Measurements from ENCODE around the gene GAGE12D. TPM values are rescaled to one million over a fixed set of nuclear protein-coding genes. Genes with fewer than 3 reads are reported as not detected.
"Not testable (repeated sequence)": the region's sequence is repeated elsewhere in the genome, so short reads cannot be mapped to it uniquely, and the experiment has no call there.

Gene GAGE12D
- polyA plus RNA-seq, 3 donors, result not detected

DNA sequence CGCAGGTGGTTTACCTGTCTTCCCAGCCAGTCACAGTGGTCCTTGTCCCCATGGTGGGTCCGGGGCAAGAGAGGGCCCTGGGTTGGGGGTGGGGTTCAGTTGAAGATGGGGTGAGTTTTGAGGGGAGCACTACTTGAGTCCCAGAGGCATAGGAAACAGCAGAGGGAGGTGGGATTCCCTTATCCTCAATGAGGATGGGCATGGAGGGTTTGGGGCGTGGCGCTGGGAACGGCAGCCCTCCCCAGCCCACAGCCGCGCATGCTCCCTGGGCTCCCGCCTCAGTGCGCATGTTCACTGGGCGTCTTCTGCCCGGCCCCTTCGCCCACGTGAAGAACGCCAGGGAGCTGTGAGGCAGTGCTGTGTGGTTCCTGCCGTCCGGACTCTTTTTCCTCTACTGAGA lies 47.7 kb downstream of the GAGE12D start, which contains the start of gene GAGE2A:
Gene GAGE2A, plus strand, starts transcription at position 301 of the 400 bp plus-strand sequence. CDS start 1,155 bp downstream, outside the sequence.
- H3K9ac ChIP-seq (ENCODE audit: insufficient read depth, low read length, poor library complexity, severe bottlenecking); H3K27ac ChIP-seq (ENCODE audit: low read depth in 1 of 2, low read length in 2 of 2); H3K4me1 ChIP-seq (ENCODE audit: control insufficient read depth in 1 of 2, insufficient read depth in 2 of 2, low read length in 2 of 2); H3K36me3 Mint-ChIP-seq; H3K4me3 Mint-ChIP-seq; DNase-seq; H3K9me3 Mint-ChIP-seq; H3K27me3 Mint-ChIP-seq (ENCODE audit: low read depth in 3 of 3); H3K4me1 Mint-ChIP-seq; H3K27ac Mint-ChIP-seq; H3K9me3 ChIP-seq (replicated peaks in 1 of 2; ENCODE audit: control insufficient read depth in 1 of 2, insufficient read depth in 1 of 2, low read length in 2 of 2); H3K36me3 ChIP-seq (replicated peaks in 1 of 2; ENCODE audit: control insufficient read depth in 1 of 2, insufficient read depth in 2 of 2, low read length in 2 of 2); H2AFZ ChIP-seq (ENCODE audit: insufficient read depth, low read depth, low read length, poor library complexity, severe bottlenecking); H3K79me2 ChIP-seq (ENCODE audit: insufficient read depth, low read length); H3K4me3 ChIP-seq (replicated peaks in 1 of 3; ENCODE audit: low read depth in 2 of 3, low read length in 3 of 3); intact Hi-C loops (cut with micrococcal nuclease); H3K27me3 ChIP-seq (ENCODE audit: control insufficient read depth in 2 of 2, insufficient read depth in 2 of 2, low read length in 2 of 2); H4K20me1 ChIP-seq (ENCODE audit: insufficient read depth, low read length); H3K4me2 ChIP-seq (replicated peaks; ENCODE audit: extremely low read depth, low read length, poor library complexity, severe bottlenecking): not testable (repeated sequence)
- no CpG with 5 or more reads among the region's 16 CpGs for WGBS (ENCODE audit: insufficient coverage)

DNA sequence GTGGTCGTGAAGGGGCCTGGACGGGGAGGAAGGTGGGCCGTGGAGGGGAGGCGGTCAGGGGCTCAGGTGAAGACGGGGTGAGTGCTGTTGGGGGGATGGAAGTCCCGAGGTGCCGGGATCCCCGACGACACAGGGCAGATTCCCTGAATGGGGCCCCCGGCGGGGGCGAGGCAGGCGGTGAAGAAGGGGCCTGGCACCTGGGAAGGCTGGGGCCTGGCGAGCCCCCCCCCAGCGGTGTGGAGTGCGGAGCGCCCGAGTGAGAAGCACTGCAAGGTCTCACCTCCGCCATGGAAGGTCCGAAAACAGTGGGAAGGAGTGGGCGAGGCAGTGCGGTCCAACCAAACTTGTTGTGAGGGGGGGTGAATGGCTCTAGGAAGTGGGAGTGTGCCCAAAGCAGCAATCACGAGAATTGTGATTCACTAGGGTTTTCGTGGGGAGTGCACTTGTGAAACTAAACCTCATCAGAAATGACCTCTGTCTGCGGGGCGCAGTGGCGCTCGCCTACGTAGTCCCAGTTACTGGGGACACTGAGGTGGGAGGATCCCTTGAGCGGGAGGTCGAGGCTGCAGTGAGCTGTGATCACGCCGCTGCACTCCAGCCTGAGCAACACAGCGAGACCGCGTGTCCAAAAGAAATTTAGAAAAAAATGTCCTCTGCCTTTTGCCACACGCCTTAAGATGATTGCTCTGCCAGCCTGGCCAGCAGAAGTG lies 48.4 kb downstream of the GAGE12D start:
- DNase-seq; H3K4me1 Mint-ChIP-seq; H3K9me3 Mint-ChIP-seq; H3K4me1 ChIP-seq (ENCODE audit: control insufficient read depth in 1 of 2, insufficient read depth in 2 of 2, low read length in 2 of 2); H3K27me3 ChIP-seq (ENCODE audit: control insufficient read depth in 2 of 2, insufficient read depth in 2 of 2, low read length in 2 of 2); H3K36me3 ChIP-seq (replicated peaks in 1 of 2; ENCODE audit: control insufficient read depth in 1 of 2, insufficient read depth in 2 of 2, low read length in 2 of 2); H3K27me3 Mint-ChIP-seq (ENCODE audit: low read depth in 3 of 3); H3K9ac ChIP-seq (ENCODE audit: insufficient read depth, low read length, poor library complexity, severe bottlenecking); H3K79me2 ChIP-seq (ENCODE audit: insufficient read depth, low read length); intact Hi-C loops (cut with micrococcal nuclease); H3K9me3 ChIP-seq (replicated peaks in 1 of 2; ENCODE audit: control insufficient read depth in 1 of 2, insufficient read depth in 1 of 2, low read length in 2 of 2); H4K20me1 ChIP-seq (ENCODE audit: insufficient read depth, low read length); H3K4me3 Mint-ChIP-seq; H3K27ac ChIP-seq (ENCODE audit: low read depth in 1 of 2, low read length in 2 of 2); H2AFZ ChIP-seq (ENCODE audit: insufficient read depth, low read depth, low read length, poor library complexity, severe bottlenecking); H3K4me3 ChIP-seq (replicated peaks in 1 of 3; ENCODE audit: low read depth in 2 of 3, low read length in 3 of 3); H3K27ac Mint-ChIP-seq; H3K4me2 ChIP-seq (replicated peaks; ENCODE audit: extremely low read depth, low read length, poor library complexity, severe bottlenecking); H3K36me3 Mint-ChIP-seq: not testable (repeated sequence)
- 94% methylated on average over 8 of the region's 37 CpGs for WGBS (ENCODE audit: insufficient coverage)

DNA sequence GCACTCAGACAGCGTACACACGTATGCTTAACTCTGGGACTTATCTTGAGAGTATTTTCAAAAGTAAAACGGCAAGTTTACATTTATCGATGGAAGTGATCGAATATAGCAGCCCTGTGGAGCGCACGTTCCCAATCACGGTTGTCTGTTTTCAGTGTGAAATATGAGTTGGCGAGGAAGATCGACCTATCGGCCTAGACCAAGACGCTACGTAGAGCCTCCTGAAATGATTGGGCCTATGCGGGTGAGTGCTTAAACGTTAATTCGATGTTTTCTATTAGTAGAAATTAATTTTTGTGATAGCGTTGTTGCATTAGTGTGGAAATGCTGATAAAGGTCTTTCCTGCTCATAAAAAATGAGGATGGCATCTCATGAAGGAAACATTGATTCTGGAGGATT lies 49.0 kb downstream of the GAGE12D start:
- H3K27me3 Mint-ChIP-seq (ENCODE audit: low read depth in 3 of 3); intact Hi-C loops (cut with micrococcal nuclease): not testable (repeated sequence)
- WGBS (ENCODE audit: insufficient coverage), result no CpG with 5 or more reads among the region's 17 CpGs

More for the DNA sequence above, 49.0 kb downstream of the GAGE12D start:
- H3K27ac ChIP-seq (ENCODE audit: low read depth in 1 of 2, low read length in 2 of 2); H3K4me3 Mint-ChIP-seq; H3K36me3 ChIP-seq (replicated peaks in 1 of 2; ENCODE audit: control insufficient read depth in 1 of 2, insufficient read depth in 2 of 2, low read length in 2 of 2); H3K9me3 Mint-ChIP-seq; H3K9ac ChIP-seq (ENCODE audit: insufficient read depth, low read length, poor library complexity, severe bottlenecking); H3K4me1 ChIP-seq (ENCODE audit: control insufficient read depth in 1 of 2, insufficient read depth in 2 of 2, low read length in 2 of 2); H2AFZ ChIP-seq (ENCODE audit: insufficient read depth, low read depth, low read length, poor library complexity, severe bottlenecking); H3K79me2 ChIP-seq (ENCODE audit: insufficient read depth, low read length); DNase-seq; H3K36me3 Mint-ChIP-seq; H3K4me1 Mint-ChIP-seq; H3K9me3 ChIP-seq (replicated peaks in 1 of 2; ENCODE audit: control insufficient read depth in 1 of 2, insufficient read depth in 1 of 2, low read length in 2 of 2); H3K4me2 ChIP-seq (replicated peaks; ENCODE audit: extremely low read depth, low read length, poor library complexity, severe bottlenecking); H3K27me3 ChIP-seq (ENCODE audit: control insufficient read depth in 2 of 2, insufficient read depth in 2 of 2, low read length in 2 of 2); H4K20me1 ChIP-seq (ENCODE audit: insufficient read depth, low read length); H3K27ac Mint-ChIP-seq; H3K4me3 ChIP-seq (replicated peaks in 1 of 3; ENCODE audit: low read depth in 2 of 3, low read length in 3 of 3): not testable (repeated sequence)

Small RNAs within 50 kb of the gene (small RNA-seq; reads per million reads assigned to genes)
- gene GAGE12B (ENCODE audit: insufficient read length, low read depth), result not detected

Other genes starting within 250 kb of the GAGE12D start
- not detected for gene GAGE10, start 238.1 kb upstream of the GAGE12D start, polyA plus RNA-seq
- not detected for gene GAGE12J, start 219.7 kb upstream of the GAGE12D start, polyA plus RNA-seq
- gene GAGE13, start 210.2 kb upstream of the GAGE12D start, polyA plus RNA-seq, result not detected
- not detected for gene GAGE12C, start 9.6 kb upstream of the GAGE12D start, polyA plus RNA-seq
- gene GAGE12E, start 9.6 kb downstream of the GAGE12D start, polyA plus RNA-seq, result not detected
- not detected for gene GAGE12F, start 19.1 kb downstream of the GAGE12D start, polyA plus RNA-seq
- not detected for gene GAGE12G, start 28.7 kb downstream of the GAGE12D start, polyA plus RNA-seq
- gene GAGE12H, start 38.2 kb downstream of the GAGE12D start, polyA plus RNA-seq, result not detected
- not detected for gene GAGE2A, start 47.8 kb downstream of the GAGE12D start, polyA plus RNA-seq
- not detected for gene GAGE1, start 57.3 kb downstream of the GAGE12D start, polyA plus RNA-seq
- gene PAGE1, start 154.3 kb downstream of the GAGE12D start, polyA plus RNA-seq, result not detected

Measured in CD14-positive monocyte (primary cell).